H1 (cell line): ENCODE measurements around the gene NSMCE3. TPM values are rescaled to one million over a fixed set of nuclear protein-coding genes. Genes with fewer than 3 reads are reported as not detected.

Experiments
- CTCF ChIA-PET: fragments of 300-600 bp; sonication (Branson Sonifier 250); formaldehyde crosslinking; loops from one replicate; lab custom pipeline; 2021; ENCODE audit not compliant: partially characterized antibody; lab: Charles Lee
- POLR2A ChIA-PET: fragments of 300-600 bp; sonication (Branson Sonifier 250); formaldehyde crosslinking; loops from one replicate; lab custom pipeline; 2021; ENCODE audit warnings: inconsistent platforms; ENCODE audit not compliant: partially characterized antibody; lab: Charles Lee
- DNase-seq, 2 experiments: peaks; one replicate each; pipeline versions ENCODE4 v3.0.0 to v3.0.0-alpha.2; 2010 to 2022; ENCODE audit warnings: low spot score in 2 of 2, low read depth in 1 of 2, mixed read lengths in 1 of 2
- FAIRE-seq: peaks from 2 replicates; lab custom pipeline; 2011; peaks lifted over from hg19 to GRCh38; lab: Jason Lieb, UNC
- H2AFZ ChIP-seq: 2 replicates; pipeline ENCODE4 v1.8.1; 2012; ENCODE audit warnings: low read length, inconsistent platforms
- H2AK5ac ChIP-seq: 2 replicates; pipeline ENCODE4 v1.6.1; 2013; ENCODE audit warnings: low read depth, low read length
- H2BK120ac ChIP-seq: replicated peaks from 2 replicates; pipeline ENCODE3; 2013; ENCODE audit warnings: low read depth, low read length, inconsistent platforms
- H2BK12ac ChIP-seq: 2 replicates; pipeline ENCODE4 v1.6.1; 2013; ENCODE audit warnings: low read depth, low read length
- H2BK15ac ChIP-seq: 2 replicates; pipeline ENCODE4 v1.6.1; 2013; ENCODE audit warnings: low read length
- H2BK20ac ChIP-seq: 2 replicates; pipeline ENCODE4 v1.6.1; 2013; ENCODE audit warnings: low read length
- H2BK5ac ChIP-seq: 2 replicates; pipeline ENCODE4 v1.6.1; 2013; ENCODE audit warnings: low read depth, low read length
- H3K14ac ChIP-seq: 2 replicates; pipeline ENCODE4 v1.6.1; 2013; ENCODE audit warnings: inconsistent platforms; ENCODE audit not compliant: insufficient read length
- H3K18ac ChIP-seq: 2 replicates; pipeline ENCODE4 v1.6.1; 2013; ENCODE audit warnings: low read length; ENCODE audit errors: extremely low read depth
- H3K23ac ChIP-seq: 2 replicates; pipeline ENCODE4 v1.6.1; 2013; ENCODE audit warnings: inconsistent platforms; ENCODE audit not compliant: insufficient read length
- H3K23me2 ChIP-seq: 2 replicates; pipeline ENCODE4 v1.6.1; 2013; ENCODE audit warnings: low read depth, low read length
- H3K27ac ChIP-seq: 2 replicates; pipeline ENCODE4 v1.6.1; 2011; ENCODE audit warnings: low read depth, low read length, inconsistent platforms
- H3K27me3 ChIP-seq, 4 experiments: replicated peaks in 1 of 4; 1 replicate in 1 of 4; 2 replicates in 3 of 4; pipeline versions ENCODE4 v1.6.1 to v1.8.1; 2011 to 2013; ENCODE audit warnings: low read length in 3 of 4, mild to moderate bottlenecking in 3 of 4, inconsistent platforms in 2 of 4, mixed read lengths in 2 of 4, moderate library complexity in 1 of 4; ENCODE audit not compliant: control insufficient read depth in 3 of 4, insufficient read depth in 3 of 4; ENCODE audit errors: extremely low read depth in 1 of 4
- H3K36me3 ChIP-seq, 4 experiments: 2 replicates each; pipeline versions ENCODE4 v1.6.1 to v1.8.1; 2011 to 2013; ENCODE audit warnings: mild to moderate bottlenecking in 4 of 4, low read length in 3 of 4, moderate library complexity in 2 of 4, control low read depth in 1 of 4, inconsistent platforms in 1 of 4; ENCODE audit not compliant: insufficient read depth in 4 of 4, control insufficient read depth in 2 of 4
- H3K4ac ChIP-seq: replicated peaks from 2 replicates; pipeline ENCODE3; 2013; ENCODE audit warnings: low read length, low read depth, mixed read lengths, inconsistent platforms; ENCODE audit not compliant: insufficient read length
- H3K4me1 ChIP-seq, 4 experiments: replicated peaks in 1 of 4; 1 replicate in 1 of 4; 2 replicates in 3 of 4; pipeline versions ENCODE4 v1.6.1 to v1.8.1; 2011 to 2013; ENCODE audit warnings: low read length in 3 of 4, inconsistent platforms in 2 of 4, mixed read lengths in 1 of 4; ENCODE audit not compliant: insufficient read depth in 4 of 4, control insufficient read depth in 3 of 4
- H3K4me2 ChIP-seq, 2 experiments: 2 replicates each; pipeline versions ENCODE4 v1.6.1 to v1.8.1; 2011 to 2013; ENCODE audit warnings: low read depth in 2 of 2, low read length in 2 of 2, control low read depth in 1 of 2, inconsistent platforms in 1 of 2, mild to moderate bottlenecking in 1 of 2; ENCODE audit not compliant: insufficient read depth in 1 of 2
- H3K4me3 ChIP-seq, 4 experiments: fragments of 200-600, 300-600 bp in 1 of 4; sonication (generic), shearing (Covaris generic), sonication (Bioruptor Twin) in 1 of 4; 2 replicates each; pipeline versions ENCODE4 v1.5.1 to v1.8.1; 2011 to 2016; ENCODE audit warnings: low read length in 4 of 4, low read depth in 3 of 4, control low read depth in 2 of 4, inconsistent platforms in 2 of 4, mild to moderate bottlenecking in 2 of 4, mixed read lengths in 1 of 4, moderate library complexity in 1 of 4; ENCODE audit not compliant: insufficient read depth in 2 of 4; ENCODE audit errors: extremely low read depth in 1 of 4
- H3K56ac ChIP-seq: replicated peaks from 2 replicates; pipeline ENCODE3; 2013; ENCODE audit warnings: low read depth, mild to moderate bottlenecking, mixed read lengths, low read length, inconsistent platforms; ENCODE audit not compliant: insufficient read length
- H3K79me1 ChIP-seq: 2 replicates; pipeline ENCODE4 v1.6.1; 2013; ENCODE audit warnings: low read depth, low read length, control low read depth
- H3K79me2 ChIP-seq, 2 experiments: 2 replicates each; pipeline versions ENCODE4 v1.6.1 to v1.8.1; 2012 to 2013; ENCODE audit warnings: low read length in 2 of 2, mild to moderate bottlenecking in 2 of 2, inconsistent platforms in 1 of 2; ENCODE audit not compliant: insufficient read depth in 2 of 2, control insufficient read depth in 1 of 2
- H3K9ac ChIP-seq, 4 experiments: replicated peaks in 1 of 4; 1 replicate in 1 of 4; 2 replicates in 3 of 4; pipeline versions ENCODE4 v1.6.1 to v1.8.1; 2011 to 2013; ENCODE audit warnings: low read depth in 3 of 4, low read length in 3 of 4, control low read depth in 2 of 4, mild to moderate bottlenecking in 2 of 4, moderate library complexity in 2 of 4, inconsistent platforms in 1 of 4; ENCODE audit errors: extremely low read depth in 1 of 4
- H3K9me3 ChIP-seq, 2 experiments: 2 replicates each; pipeline versions ENCODE4 v1.6.1 to v1.8.1; 2012 to 2013; ENCODE audit warnings: mild to moderate bottlenecking in 2 of 2, moderate library complexity in 2 of 2, control low read depth in 1 of 2, inconsistent platforms in 1 of 2, low read depth in 1 of 2, low read length in 1 of 2, mixed read lengths in 1 of 2; ENCODE audit not compliant: insufficient read depth in 2 of 2
- H4K20me1 ChIP-seq, 2 experiments: replicated peaks in 1 of 2; 2 replicates each; pipeline versions ENCODE3 to v1.8.1; 2011 to 2013; ENCODE audit warnings: inconsistent platforms in 2 of 2, low read length in 2 of 2, mild to moderate bottlenecking in 1 of 2; ENCODE audit not compliant: insufficient read depth in 2 of 2, control insufficient read depth in 1 of 2
- H4K5ac ChIP-seq: 2 replicates; pipeline ENCODE4 v1.6.1; 2013; ENCODE audit warnings: low read length, low read depth, mixed read lengths, inconsistent platforms; ENCODE audit not compliant: insufficient read length
- H4K8ac ChIP-seq: 2 replicates; pipeline ENCODE4 v1.8.0; 2013; ENCODE audit warnings: mild to moderate bottlenecking, moderate library complexity, low read length, inconsistent platforms; ENCODE audit not compliant: insufficient read depth; ENCODE audit errors: extremely low read depth
- H4K91ac ChIP-seq: replicated peaks from 2 replicates; pipeline ENCODE3; 2013; ENCODE audit warnings: low read length, mixed read lengths, inconsistent platforms; ENCODE audit not compliant: insufficient read length
- GABPA ChIP-seq: IDR thresholded peaks from 2 replicates; pipeline ENCODE4 v1.6.1; 2011; ENCODE audit warnings: mild to moderate bottlenecking, low read length, moderate library complexity, borderline replicate concordance; ENCODE audit not compliant: insufficient read depth
- HDAC6 ChIP-seq: IDR thresholded peaks from one replicate; pipeline ENCODE4 v1.7.1; 2012; ENCODE audit warnings: low read depth, mild to moderate bottlenecking, inconsistent platforms, low read length, moderate library complexity
- JUN ChIP-seq: IDR thresholded peaks from 2 replicates; pipeline ENCODE4 v1.6.1; 2011; ENCODE audit warnings: low read depth, mild to moderate bottlenecking, improper control_type of control experiment, low read length
- KDM4A ChIP-seq: IDR thresholded peaks from one replicate; pipeline ENCODE4 v1.7.1; 2012; ENCODE audit warnings: low read depth, mild to moderate bottlenecking, moderate library complexity, low read length, inconsistent platforms; ENCODE audit not compliant: severe bottlenecking
- NRF1 ChIP-seq: IDR thresholded peaks from 2 replicates; pipeline ENCODE4 v1.6.1; 2011; ENCODE audit warnings: mild to moderate bottlenecking, low read depth, low read length, improper control_type of control experiment
- SAP30 ChIP-seq: fragments of 300-600 bp; sonication (generic); IDR thresholded peaks from 2 replicates; pipeline ENCODE4 v1.7.1; 2012; ENCODE audit warnings: low read length, moderate library complexity, mild to moderate bottlenecking, inconsistent platforms; ENCODE audit not compliant: insufficient read depth, insufficient replicate concordance
- SIRT6 ChIP-seq: IDR thresholded peaks from one replicate; pipeline ENCODE4 v1.7.1; 2012; ENCODE audit warnings: low read length, inconsistent platforms
- SP1 ChIP-seq: IDR thresholded peaks from 2 replicates; pipeline ENCODE4 v1.6.1; 2011; ENCODE audit warnings: low read depth, low read length
- TAF7 ChIP-seq: optimal IDR thresholded peaks from 2 replicates; pipeline ENCODE3; 2011; ENCODE audit warnings: low read depth, mild to moderate bottlenecking, inconsistent platforms, low read length, moderate library complexity, borderline replicate concordance
- WGBS, 2 experiments: shearing (Covaris generic) in 1 of 2; methylation state at CpG; one replicate each; pipeline versions ENCODE4 v1.1.6 to v1.1.7; 2013 to 2015; ENCODE audit warnings: low lambda C conversion rate in 2 of 2, mixed read lengths in 2 of 2, inconsistent platforms in 1 of 2, low coverage in 1 of 2, missing lambda C conversion rate in 1 of 2; ENCODE audit not compliant: insufficient replicate concordance in 2 of 2, insufficient coverage in 1 of 2, insufficient read length in 1 of 2; ENCODE audit errors: extremely low coverage in 1 of 2, missing lambda C conversion rate in 1 of 2; 5-methylcytosine and 5-hydroxymethylcytosine counted together
- polyA plus RNA-seq, 7 experiments: library from polyadenylated mRNA; depleted of rRNA in 3 of 7; stranded (reverse) in 5 of 7; unstranded in 2 of 7; fragments of >200 nt in 5 of 7; fragments of 200-250 nt in 2 of 7; gene quantifications; 1 replicate in 5 of 7; 2 replicates in 1 of 7; 4 replicates in 1 of 7; pipeline versions ENCODE4 v1.2.1 to v1.2.3, GENCODE V29; 2011 to 2013; ENCODE audit warnings: missing spikeins in 2 of 7, mixed read lengths in 2 of 7
- total RNA-seq: library from RNA; stranded (reverse); fragmentation: NEBNext Ultra II Directional; extraction: Animal tissue kit (Norgen Biotek cat#: 25700); gene quantifications from 2 replicates; pipeline ENCODE4 v1.2.1, GENCODE V29; 2021
- TF ChIP-seq, protein P1 (sequence below): IDR thresholded peaks from 2 replicates; pipeline ENCODE4 v1.6.1; 2011; ENCODE audit warnings: low read length, improper control_type of control experiment
- TF ChIP-seq, protein P2 (sequence below), 3 experiments: IDR thresholded peaks; 1 replicate in 2 of 3; 2 replicates in 1 of 3; pipeline versions ENCODE4 v1.5.1 to v1.6.1; 2011; ENCODE audit warnings: low read length in 3 of 3, mild to moderate bottlenecking in 3 of 3, inconsistent platforms in 2 of 3, low read depth in 1 of 3, moderate library complexity in 1 of 3; ENCODE audit not compliant: insufficient read depth in 1 of 3; ENCODE audit errors: control extremely low read depth in 1 of 3

NSMCE3 gene
- total and polyA plus RNA-seq, 2 of the 8 experiments (the other 6 are each of a cell fraction or from before 2014, with no cell fraction given), result 4.3 to 6.7 TPM

DNA sequence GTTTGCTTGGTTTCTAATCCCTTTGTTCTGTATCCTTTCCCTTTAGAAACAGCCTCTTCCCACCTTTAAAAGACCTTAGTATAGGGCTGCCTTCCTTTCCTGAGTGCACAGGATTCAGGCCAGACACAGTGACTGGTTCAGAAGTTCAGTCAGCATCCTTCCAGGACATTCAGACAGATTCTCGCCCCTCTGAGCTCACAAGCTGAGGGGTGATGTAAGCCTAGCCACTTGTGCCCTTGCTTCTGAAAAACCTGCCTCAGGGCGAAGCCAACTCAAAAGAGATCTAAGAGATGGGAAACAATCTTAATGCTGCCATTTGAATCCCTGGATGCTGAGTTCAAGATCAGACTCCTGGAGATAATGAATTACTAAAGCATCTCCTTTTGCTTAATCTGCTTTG, 6.7 kb upstream of the NSMCE3 start:
- no peak overlapping the region for H2BK5ac ChIP-seq
- H3K56ac ChIP-seq, result no peak overlapping the region
- no peak overlapping the region for H3K14ac ChIP-seq
- H2BK120ac ChIP-seq, result no peak overlapping the region
- no peaks in the 10 kb centered on the region for H3K23me2 ChIP-seq
- no peaks in the 10 kb centered on the region for H3K9me3 ChIP-seq
- no peak overlapping the region for H2BK12ac ChIP-seq
- H3K4me2 ChIP-seq, result no peak overlapping the region
- FAIRE-seq (no peak), DNase-seq (no peak)
- no peak overlapping the region for H3K4ac ChIP-seq
- H4K8ac ChIP-seq, result no peak overlapping the region
- CTCF ChIA-PET, result interaction anchor here (0.9 to 1.2 kb wide), 2 partner anchors 9 to 357 kb away, joined by 3 read pairs; no protein-coding TSS in a partner anchor
- no peak overlapping the region for H3K23ac ChIP-seq
- no peak overlapping the region for H2BK15ac ChIP-seq
- H2AK5ac ChIP-seq, result no peak overlapping the region
- H2BK20ac ChIP-seq, result no peak overlapping the region
- H3K4me3 ChIP-seq, result no peak overlapping the region
- no peak overlapping the region for H2AFZ ChIP-seq
- H3K36me3 ChIP-seq, result no peaks in the 10 kb centered on the region
- H3K4me1 ChIP-seq, result no peaks in the 10 kb centered on the region; a peak in 3 of 7 replicates
- no peaks in the 10 kb centered on the region; the same call in 1 of the 2 replicates for H3K79me1 ChIP-seq
- POLR2A ChIA-PET, result no interaction called here
- H3K27me3 ChIP-seq, result no peaks in the 10 kb centered on the region
- 82% methylated on average over 2 of the region's 2 CpGs; no CpG with 5 or more reads in 1 of the 2 experiments for WGBS, 2 experiments
- H4K91ac ChIP-seq, result no peak overlapping the region
- H3K9ac ChIP-seq, result no peak overlapping the region
- H3K79me2 ChIP-seq, result no peaks in the 10 kb centered on the region
- no peak overlapping the region for H3K18ac ChIP-seq
- H4K20me1 ChIP-seq, result no peaks in the 10 kb centered on the region
- H4K5ac ChIP-seq, result no peak overlapping the region
- no peak overlapping the region for H3K27ac ChIP-seq
- TF ChIP-seq NRF1, result no peak
- no peak for TF ChIP-seq JUN
- no peak for TF ChIP-seq SAP30
- TF ChIP-seq, protein P1, sequence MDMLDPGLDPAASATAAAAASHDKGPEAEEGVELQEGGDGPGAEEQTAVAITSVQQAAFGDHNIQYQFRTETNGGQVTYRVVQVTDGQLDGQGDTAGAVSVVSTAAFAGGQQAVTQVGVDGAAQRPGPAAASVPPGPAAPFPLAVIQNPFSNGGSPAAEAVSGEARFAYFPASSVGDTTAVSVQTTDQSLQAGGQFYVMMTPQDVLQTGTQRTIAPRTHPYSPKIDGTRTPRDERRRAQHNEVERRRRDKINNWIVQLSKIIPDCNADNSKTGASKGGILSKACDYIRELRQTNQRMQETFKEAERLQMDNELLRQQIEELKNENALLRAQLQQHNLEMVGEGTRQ, result no peak
- TF ChIP-seq GABPA, result no peak
- TF ChIP-seq TAF7, result no peak
- TF ChIP-seq SIRT6, result no peak
- no peak for TF ChIP-seq SP1
- no peak for TF ChIP-seq HDAC6
- TF ChIP-seq KDM4A, result no peak
- TF ChIP-seq, protein P2, sequence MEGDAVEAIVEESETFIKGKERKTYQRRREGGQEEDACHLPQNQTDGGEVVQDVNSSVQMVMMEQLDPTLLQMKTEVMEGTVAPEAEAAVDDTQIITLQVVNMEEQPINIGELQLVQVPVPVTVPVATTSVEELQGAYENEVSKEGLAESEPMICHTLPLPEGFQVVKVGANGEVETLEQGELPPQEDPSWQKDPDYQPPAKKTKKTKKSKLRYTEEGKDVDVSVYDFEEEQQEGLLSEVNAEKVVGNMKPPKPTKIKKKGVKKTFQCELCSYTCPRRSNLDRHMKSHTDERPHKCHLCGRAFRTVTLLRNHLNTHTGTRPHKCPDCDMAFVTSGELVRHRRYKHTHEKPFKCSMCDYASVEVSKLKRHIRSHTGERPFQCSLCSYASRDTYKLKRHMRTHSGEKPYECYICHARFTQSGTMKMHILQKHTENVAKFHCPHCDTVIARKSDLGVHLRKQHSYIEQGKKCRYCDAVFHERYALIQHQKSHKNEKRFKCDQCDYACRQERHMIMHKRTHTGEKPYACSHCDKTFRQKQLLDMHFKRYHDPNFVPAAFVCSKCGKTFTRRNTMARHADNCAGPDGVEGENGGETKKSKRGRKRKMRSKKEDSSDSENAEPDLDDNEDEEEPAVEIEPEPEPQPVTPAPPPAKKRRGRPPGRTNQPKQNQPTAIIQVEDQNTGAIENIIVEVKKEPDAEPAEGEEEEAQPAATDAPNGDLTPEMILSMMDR (IDR thresholded peaks at IDR 0.05; ENCODE audit: control extremely low read depth in 1 of 3, insufficient read depth in 1 of 3, low read depth in 1 of 3, low read length in 3 of 3), result no peak
